Measurements from ENCODE around the gene GDF7. TPM values are rescaled to one million over a fixed set of nuclear protein-coding genes. Genes with fewer than 3 reads are reported as not detected.

Gene GDF7
- total and polyA plus RNA-seq, 2 of the 8 experiments (the other 6 are each of a cell fraction or from before 2014, with no cell fraction given) = 0.04 to 0.06 TPM

DNA sequence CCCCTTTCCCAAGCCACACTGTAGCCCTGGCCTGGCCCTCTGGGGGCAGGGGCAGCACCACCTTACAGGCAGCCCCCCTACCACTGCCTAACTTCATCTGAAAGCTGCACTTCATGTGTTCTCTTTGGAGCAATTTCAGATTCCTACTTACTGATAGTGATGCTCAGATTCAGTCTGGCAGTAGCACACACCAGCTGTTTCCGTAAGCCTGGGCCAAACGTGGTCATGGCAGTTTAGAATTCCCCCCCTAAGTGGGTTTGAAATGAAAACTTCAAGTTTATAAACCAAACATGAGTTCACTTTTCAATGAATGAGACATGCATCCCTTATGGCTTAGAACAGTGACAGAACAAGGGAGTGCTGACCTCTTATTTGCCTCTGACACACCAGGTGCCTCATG lies 29.4 kb downstream of the GDF7 start:
- Histone ChIP-seq H2AFZ (ENCODE audit: low read length) (no peak overlapping the region), H3K23ac (ENCODE audit: insufficient read length) (no peak overlapping the region), H2AK5ac (ENCODE audit: low read depth, low read length) (no peak overlapping the region), H2BK5ac (ENCODE audit: low read depth, low read length) (no peak overlapping the region), H3K4me2 (ENCODE audit: insufficient read depth in 1 of 2, low read depth in 2 of 2, low read length in 2 of 2) (no peak overlapping the region), H3K9ac (replicated peaks in 1 of 4; ENCODE audit: extremely low read depth in 1 of 4, low read depth in 3 of 4, low read length in 3 of 4) (no peak overlapping the region), H4K5ac (ENCODE audit: insufficient read length, low read depth, low read length) (no peak overlapping the region), H3K4me1 (replicated peaks in 1 of 4; ENCODE audit: control insufficient read depth in 3 of 4, insufficient read depth in 4 of 4, low read length in 3 of 4) (no peaks in the 10 kb centered on the region), H3K14ac (ENCODE audit: insufficient read length) (no peak overlapping the region), H3K23me2 (ENCODE audit: low read depth, low read length) (no peaks in the 10 kb centered on the region), H3K36me3 (ENCODE audit: control insufficient read depth in 2 of 4, insufficient read depth in 4 of 4, low read length in 3 of 4) (peaks cover 0 to 3% (median 0%) of the 10 kb centered on the region in 4 experiments; a peak in 1 of 8 replicates), H2BK120ac (replicated peaks; ENCODE audit: low read depth, low read length) (no peak overlapping the region), H3K18ac (ENCODE audit: extremely low read depth, low read length) (no peak overlapping the region), H3K79me1 (ENCODE audit: low read depth, low read length) (no peaks in the 10 kb centered on the region), H4K8ac (ENCODE audit: extremely low read depth, insufficient read depth, low read length) (no peak overlapping the region; the same call in 1 of the 2 replicates), H4K91ac (replicated peaks; ENCODE audit: insufficient read length, low read length) (no peak overlapping the region), H3K56ac (replicated peaks; ENCODE audit: insufficient read length, low read depth, low read length) (no peak overlapping the region), H4K20me1 (replicated peaks in 1 of 2; ENCODE audit: control insufficient read depth in 1 of 2, insufficient read depth in 2 of 2, low read length in 2 of 2) (no peaks in the 10 kb centered on the region), H3K79me2 (ENCODE audit: control insufficient read depth in 1 of 2, insufficient read depth in 2 of 2, low read length in 2 of 2) (no peaks in the 10 kb centered on the region), H3K4ac (replicated peaks; ENCODE audit: insufficient read length, low read depth, low read length) (no peak overlapping the region), H2BK15ac (ENCODE audit: low read length) (no peak overlapping the region), H3K27ac (ENCODE audit: low read depth, low read length) (no peak overlapping the region), H2BK20ac (ENCODE audit: low read length) (no peak overlapping the region), H3K9me3 (ENCODE audit: insufficient read depth in 2 of 2, low read depth in 1 of 2, low read length in 1 of 2) (no peaks in the 10 kb centered on the region), H3K4me3 (ENCODE audit: extremely low read depth in 1 of 4, insufficient read depth in 2 of 4, low read depth in 3 of 4, low read length in 4 of 4) (no peak overlapping the region), H3K27me3 (replicated peaks in 1 of 4; ENCODE audit: control insufficient read depth in 3 of 4, extremely low read depth in 1 of 4, insufficient read depth in 3 of 4, low read length in 3 of 4) (no peaks in the 10 kb centered on the region), H2BK12ac (ENCODE audit: low read depth, low read length) (no peak overlapping the region)
- ChIA-PET POLR2A (ENCODE audit: partially characterized antibody) (no interaction called here), CTCF (ENCODE audit: partially characterized antibody) (interaction anchor here (1.1 to 5.1 kb wide), 6 partner anchors 12 to 228 kb away, joined by 3 to 35 read pairs (median 4); no protein-coding TSS in a partner anchor)
- 87% methylated on average over 2 of the region's 2 CpGs; no CpG with 5 or more reads in 1 of the 2 experiments for WGBS, 2 experiments (ENCODE audit: extremely low coverage in 1 of 2, insufficient coverage in 1 of 2, insufficient read length in 1 of 2, insufficient replicate concordance in 2 of 2, low coverage in 1 of 2, low lambda C conversion rate in 2 of 2, missing lambda C conversion rate in 1 of 2)
- no peak for DNase-seq (ENCODE audit: low read depth in 1 of 2, low spot score in 2 of 2)
- no peak for FAIRE-seq
- no peak for TF ChIP-seq CBX8 (IDR thresholded peaks at IDR 0.05; ENCODE audit: borderline replicate concordance, low read depth, low read length)
- TF ChIP-seq, protein P1, sequence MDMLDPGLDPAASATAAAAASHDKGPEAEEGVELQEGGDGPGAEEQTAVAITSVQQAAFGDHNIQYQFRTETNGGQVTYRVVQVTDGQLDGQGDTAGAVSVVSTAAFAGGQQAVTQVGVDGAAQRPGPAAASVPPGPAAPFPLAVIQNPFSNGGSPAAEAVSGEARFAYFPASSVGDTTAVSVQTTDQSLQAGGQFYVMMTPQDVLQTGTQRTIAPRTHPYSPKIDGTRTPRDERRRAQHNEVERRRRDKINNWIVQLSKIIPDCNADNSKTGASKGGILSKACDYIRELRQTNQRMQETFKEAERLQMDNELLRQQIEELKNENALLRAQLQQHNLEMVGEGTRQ (IDR thresholded peaks at IDR 0.05; ENCODE audit: low read length) = no peak
- no peak for TF ChIP-seq SAP30 (IDR thresholded peaks at IDR 0.05; ENCODE audit: insufficient read depth, insufficient replicate concordance, low read length)
- no peak for TF ChIP-seq NRF1 (IDR thresholded peaks at IDR 0.05; ENCODE audit: low read depth, low read length)
- no peak for TF ChIP-seq HDAC6 (IDR thresholded peaks at IDR 0.05; ENCODE audit: low read depth, low read length)
- no peak for TF ChIP-seq KDM4A (IDR thresholded peaks at IDR 0.05; ENCODE audit: low read depth, low read length, severe bottlenecking)
- no peak for TF ChIP-seq CHD2 (IDR thresholded peaks at IDR 0.05; ENCODE audit: low read length)
- no peak for TF ChIP-seq SUZ12 (IDR thresholded peaks at IDR 0.05; ENCODE audit: low read length)
- no peak for TF ChIP-seq EZH2 (IDR thresholded peaks at IDR 0.05; ENCODE audit: low read depth, low read length, severe bottlenecking)
- no peak for TF ChIP-seq CBX5 (IDR thresholded peaks at IDR 0.05; ENCODE audit: low read depth, low read length)

Data from H1 (cell line).